HG02588 (cell line): ENCODE data around the gene LINGO1.

Experiments
- ATAC-seq: cut with Tn5 transposase; IDR thresholded peaks from one replicate; pipeline ENCODE4 v1.9.1; 2021; ENCODE audit warnings: mild to moderate bottlenecking, moderate library complexity; ENCODE audit not compliant: unreplicated experiment

Gene LINGO1

GRCh38 chr15:77633134-77633912, 611 bp upstream of the LINGO1 start:
- peak; percentile 74 for ATAC-seq

- ATAC-seq, result no peak
Observed at GRCh38 chr15:77631745-77632533, 773 bp downstream of the LINGO1 start.

- ATAC-seq, result no peak
Observed at GRCh38 chr15:77630956-77631744, 1.6 kb downstream of the LINGO1 start.

GRCh38 chr15:77630056-77630455, 2.7 kb downstream of the LINGO1 start:
- ATAC-seq, result no peak

GRCh38 chr15:77629070-77630030, 3.4 kb downstream of the LINGO1 start:
- no peak for ATAC-seq

GRCh38 chr15:77628010-77628409, 4.7 kb downstream of the LINGO1 start:
- no peak for ATAC-seq

- ATAC-seq, result no peak
Observed at GRCh38 chr15:77627581-77627980, 5.1 kb downstream of the LINGO1 start.

GRCh38 chr15:77627067-77627466, 5.6 kb downstream of the LINGO1 start:
- no peak for ATAC-seq

- ATAC-seq, result no peak
Observed at GRCh38 chr15:77626002-77626401, 6.7 kb downstream of the LINGO1 start.

- no peak for ATAC-seq
Observed at GRCh38 chr15:77625376-77625775, 7.3 kb downstream of the LINGO1 start.

- ATAC-seq, result no peak
Observed at GRCh38 chr15:77624868-77625267, 7.8 kb downstream of the LINGO1 start.

GRCh38 chr15:77623755-77624524, 8.8 kb downstream of the LINGO1 start:
- ATAC-seq, result no peak

GRCh38 chr15:77622934-77623754, 9.6 kb downstream of the LINGO1 start:
- ATAC-seq, result no peak

GRCh38 chr15:77622209-77622933, 10.3 kb downstream of the LINGO1 start:
- ATAC-seq, result no peak

GRCh38 chr15:77621847-77622208, 10.9 kb downstream of the LINGO1 start:
- ATAC-seq, result no peak

GRCh38 chr15:77620960-77621647, 11.6 kb downstream of the LINGO1 start:
- ATAC-seq, result no peak

- ATAC-seq, result no peak
Observed at GRCh38 chr15:77620297-77620696, 12.4 kb downstream of the LINGO1 start.
